ENCODE results near the gene CEBPG.

- TF ChIP-seq EZH2 (IDR thresholded peaks at IDR 0.05) = no peak
- TF ChIP-seq CTCF (IDR thresholded peaks at IDR 0.05) = no peak
Measured at GRCh38 chr19:33417751-33418150, 44.2 kb downstream of the CEBPG start.
